GM18858 (cell line): ENCODE data around the gene DDIT4.
"Not testable (repeated sequence)": the region's sequence is repeated elsewhere in the genome, so short reads cannot be mapped to it uniquely, and the experiment has no call there.

ENCODE experiments used
- ATAC-seq: cut with Tn5 transposase; IDR thresholded peaks from one replicate; pipeline ENCODE4 v1.9.1; 2021; ENCODE audit not compliant: unreplicated experiment

The DDIT4 gene

GRCh38 chr10:72265990-72266865 lies 7.5 kb upstream of the DDIT4 start:
- no peak for ATAC-seq

- no peak for ATAC-seq
These were observed 6.3 kb upstream of the DDIT4 start for GRCh38 chr10:72267381-72267780.

GRCh38 chr10:72267819-72268399 lies 5.8 kb upstream of the DDIT4 start:
- no peak for ATAC-seq

GRCh38 chr10:72268475-72269200 lies 5.1 kb upstream of the DDIT4 start:
- not testable (repeated sequence) for ATAC-seq

GRCh38 chr10:72270607-72271281 lies 3.0 kb upstream of the DDIT4 start:
- no peak for ATAC-seq

GRCh38 chr10:72272689-72273409 lies 875 bp upstream of the DDIT4 start:
- no peak for ATAC-seq

- no peak for ATAC-seq
These were observed 547 bp downstream of the DDIT4 start for GRCh38 chr10:72274213-72274729.

- ATAC-seq, result no peak
These were observed 1.1 kb downstream of the DDIT4 start for GRCh38 chr10:72274730-72275350.

GRCh38 chr10:72275351-72276012 lies 1.8 kb downstream of the DDIT4 start:
- no peak for ATAC-seq

GRCh38 chr10:72276013-72276387 lies 2.3 kb downstream of the DDIT4 start:
- ATAC-seq, result no peak

- no peak for ATAC-seq
These were observed 3.0 kb downstream of the DDIT4 start for GRCh38 chr10:72276421-72277339.

GRCh38 chr10:72277340-72277995 lies 3.7 kb downstream of the DDIT4 start:
- ATAC-seq, result no peak

GRCh38 chr10:72277996-72278667 lies 4.4 kb downstream of the DDIT4 start:
- ATAC-seq, result no peak

GRCh38 chr10:72278668-72279393 lies 5.1 kb downstream of the DDIT4 start:
- ATAC-seq, result no peak

GRCh38 chr10:72279587-72279986 lies 5.9 kb downstream of the DDIT4 start:
- ATAC-seq, result not testable (repeated sequence)

GRCh38 chr10:72283131-72283530 lies 9.4 kb downstream of the DDIT4 start:
- no peak for ATAC-seq
